ENCODE measurements around the gene FAM83E.
"Not testable (repeated sequence)": the region's sequence is repeated elsewhere in the genome, so short reads cannot be mapped to it uniquely, and the experiment has no call there.

Gene FAM83E

DNA sequence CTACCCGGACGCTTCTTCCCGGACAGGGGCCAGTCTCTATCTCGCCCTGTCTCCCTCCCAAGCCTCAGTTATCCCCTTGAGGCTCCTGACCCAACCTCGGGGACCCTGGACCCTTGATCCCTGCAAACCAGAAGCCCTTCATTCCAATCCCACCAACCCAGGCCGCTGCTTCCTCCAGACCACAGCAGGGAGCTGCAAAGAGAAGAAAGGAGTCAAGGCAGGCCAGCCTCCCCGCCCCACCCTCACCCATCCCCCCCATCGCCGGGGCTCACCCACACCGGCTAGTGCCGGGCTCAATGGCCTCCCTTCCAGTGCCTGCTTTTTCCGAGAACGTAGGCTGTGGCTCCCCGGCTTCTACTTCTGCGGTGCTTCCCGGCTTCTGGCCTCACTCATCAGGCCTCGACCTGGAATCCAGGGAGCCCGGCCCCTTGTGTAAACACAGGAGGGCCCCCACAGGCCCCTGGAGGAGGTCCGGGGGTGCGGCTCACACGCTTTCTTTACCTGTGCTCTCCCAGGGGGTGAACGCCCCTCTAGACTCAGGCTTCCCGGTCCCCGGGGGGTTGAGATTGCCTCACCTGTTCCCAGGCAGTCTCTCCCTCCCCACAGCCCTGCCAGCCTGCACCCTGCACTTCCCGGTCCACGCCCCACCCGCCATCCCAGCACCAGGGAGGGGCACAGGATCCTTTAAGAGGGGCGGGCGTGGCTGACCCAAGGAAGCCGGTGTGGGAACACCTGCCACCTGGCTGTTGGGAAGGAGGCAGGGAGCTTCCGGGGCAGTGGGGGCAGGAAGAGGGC is at the start of gene FAM83E:
FAM83E (minus strand) TSS at position 641 of the 795 bp plus-strand sequence. CDS start 1,704 bp downstream, outside the sequence.
- no peak for DNase-seq (ENCODE audit: low read depth in 2 of 2)

DNA sequence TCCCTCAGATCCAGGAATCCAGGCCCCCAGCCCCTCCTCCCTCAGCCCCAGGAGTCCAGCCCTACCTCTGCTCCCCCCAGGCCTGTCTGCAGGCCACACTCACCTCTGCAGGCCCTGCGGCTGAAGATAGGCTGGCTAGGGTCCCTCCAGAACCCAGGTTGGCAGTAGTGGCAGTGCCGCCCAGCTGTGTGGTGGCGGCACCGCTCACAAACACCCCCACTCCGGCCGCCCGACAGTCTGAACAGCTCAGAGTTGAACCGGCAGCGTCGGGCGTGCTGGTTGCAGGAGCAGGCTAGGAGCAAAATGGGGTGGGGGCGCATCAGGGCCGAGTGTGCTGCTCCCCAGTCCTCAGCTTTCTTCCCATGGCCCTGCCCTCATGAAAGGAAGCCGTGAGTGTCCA is 49.6 kb upstream of the FAM83E start:
- no peak for DNase-seq (ENCODE audit: low read depth in 2 of 2)

DNA sequence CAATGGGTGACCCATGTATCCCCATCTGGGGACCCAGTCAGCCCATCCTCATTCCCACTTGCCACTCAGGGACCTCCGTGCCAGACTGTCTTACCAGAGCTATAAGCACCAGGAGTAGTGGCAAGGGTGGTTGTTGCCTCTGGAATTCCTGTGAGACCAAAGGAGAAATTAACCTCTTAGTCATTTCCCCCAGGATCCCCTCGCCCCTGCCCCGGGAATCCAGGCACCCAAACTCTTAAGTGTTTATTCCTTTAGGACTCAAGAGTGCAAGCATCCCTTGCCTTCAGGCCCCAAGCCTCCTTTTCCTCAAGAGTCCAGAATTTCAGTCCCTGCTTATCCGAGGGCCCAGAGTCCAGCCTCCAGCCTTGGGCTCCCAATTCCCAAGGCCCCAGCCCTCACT is 48.8 kb upstream of the FAM83E start:
- DNase-seq (ENCODE audit: low read depth in 2 of 2), result no peak

DNA sequence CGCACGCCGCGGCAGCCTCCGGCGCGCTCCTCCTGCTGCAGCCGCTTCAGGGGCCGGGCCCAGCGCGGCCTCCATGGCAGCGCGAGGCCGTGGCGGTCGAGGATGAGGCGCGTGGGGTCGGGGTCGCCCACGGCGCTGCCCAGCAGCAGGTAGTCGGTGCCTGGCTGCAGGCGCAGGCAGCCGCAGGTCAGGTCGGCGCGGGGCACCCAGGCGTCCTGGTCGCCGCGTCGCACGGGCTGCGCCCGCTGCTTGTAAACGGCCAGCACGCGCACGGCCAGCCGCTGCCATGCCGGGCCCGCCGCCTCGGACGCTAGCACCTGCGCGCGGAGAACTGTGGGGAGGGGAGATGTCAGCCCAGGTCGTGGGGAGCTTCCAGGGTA is 46.8 kb upstream of the FAM83E start:
- DNase-seq (ENCODE audit: low read depth in 2 of 2), result no peak

DNA sequence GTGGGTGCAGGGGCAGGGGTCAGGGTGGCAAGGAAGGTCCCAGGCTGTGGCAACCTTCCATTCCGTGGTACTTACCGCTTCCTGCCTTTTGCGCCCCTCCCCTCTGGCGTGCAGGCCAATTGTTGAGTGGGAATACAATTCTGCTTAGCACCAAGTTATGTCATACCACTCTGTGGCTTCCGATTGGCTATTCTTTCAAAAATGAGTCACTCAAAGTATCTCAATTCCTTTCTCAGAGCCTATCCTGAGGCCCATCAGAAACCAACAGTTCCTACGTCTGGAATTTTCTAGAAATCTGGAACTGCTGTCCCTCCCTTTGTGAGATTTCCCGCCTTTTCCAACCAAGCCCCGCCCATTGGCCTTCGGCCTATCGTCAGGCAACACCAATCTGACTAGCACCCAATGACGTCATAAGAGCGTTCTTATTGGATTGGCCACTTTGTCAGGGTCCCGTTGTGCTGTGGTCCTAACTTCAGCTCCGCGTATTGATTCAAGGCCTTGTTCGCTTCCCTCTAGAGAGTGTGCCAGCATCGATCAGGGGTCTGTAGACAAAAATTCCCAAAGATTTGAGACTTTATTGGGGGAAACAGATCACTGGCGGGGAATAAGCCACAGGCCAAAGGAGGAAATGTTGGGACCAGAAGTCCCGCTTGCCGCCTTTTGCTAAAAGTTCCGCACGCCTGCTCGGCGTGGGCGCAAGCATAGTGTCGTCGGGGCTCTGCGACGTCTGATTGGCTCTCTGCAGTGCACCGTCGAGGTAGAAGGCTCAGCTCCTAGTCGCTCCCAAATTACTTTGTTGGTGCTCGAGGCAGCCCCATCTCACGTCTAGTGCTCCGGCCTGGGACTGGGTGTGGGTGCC is 46.2 kb upstream of the FAM83E start:
- peak; percentile 76 to 80 for DNase-seq (ENCODE audit: low read depth in 2 of 2)

DNA sequence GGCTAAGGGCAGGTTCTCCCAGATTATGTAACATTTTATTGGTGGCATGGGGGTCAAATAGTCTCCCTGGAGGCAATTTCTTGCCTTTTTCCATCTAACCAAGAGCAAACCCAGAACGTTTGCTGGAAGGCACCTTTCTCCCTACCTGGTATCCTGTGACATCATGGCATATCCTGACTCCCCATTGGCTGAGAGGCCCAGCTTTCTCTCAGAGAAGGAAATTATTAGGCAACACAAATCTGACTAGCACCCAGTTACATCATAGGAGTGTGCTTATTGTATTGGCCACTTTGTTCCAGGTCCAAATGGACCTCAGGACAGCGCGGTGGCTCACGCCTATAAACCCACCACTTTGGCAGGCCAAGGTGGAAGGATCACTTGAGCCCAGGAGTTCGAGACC is 44.9 kb upstream of the FAM83E start:
- DNase-seq (ENCODE audit: low read depth in 2 of 2), result no peak

DNA sequence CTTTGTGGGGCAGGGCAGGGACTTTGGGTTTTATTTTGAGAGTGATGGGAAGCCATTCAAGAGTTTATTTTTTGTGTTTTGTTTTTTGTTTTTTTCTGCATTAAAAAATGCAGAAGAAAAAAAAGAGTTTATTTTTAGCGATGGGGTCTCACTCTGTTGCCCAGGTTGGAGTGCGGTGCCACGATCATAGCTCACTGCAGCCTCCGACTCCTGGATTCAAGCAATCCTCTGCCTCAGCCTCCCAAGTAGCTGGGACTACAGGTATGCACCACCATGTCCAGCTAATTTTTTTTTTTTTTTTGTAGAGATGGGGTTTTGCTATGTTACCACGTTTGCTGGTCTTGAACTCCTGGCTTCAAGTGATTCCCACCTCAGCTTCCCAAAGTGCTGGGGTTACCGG is 43.6 kb upstream of the FAM83E start:
- no peak for DNase-seq (ENCODE audit: low read depth in 2 of 2)

DNA sequence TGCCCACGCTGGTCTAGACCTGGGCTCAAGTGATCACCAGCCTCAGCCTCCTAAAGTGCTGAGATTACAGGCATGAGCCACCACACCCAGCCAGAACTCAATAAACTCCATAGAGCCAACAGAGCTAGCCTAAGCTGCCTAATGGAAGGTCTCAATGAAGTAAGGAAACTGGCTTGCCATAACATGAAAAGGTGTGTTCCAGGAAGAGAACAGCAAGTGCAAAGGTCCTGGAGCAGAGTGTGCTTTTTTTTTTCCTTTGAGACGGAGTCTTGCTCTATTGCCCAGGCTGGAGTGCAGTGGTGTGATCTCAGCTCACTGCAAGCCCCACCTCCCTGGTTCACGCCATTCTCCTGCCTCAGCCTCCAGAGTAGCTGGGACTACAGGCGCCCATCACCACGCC is 43.0 kb upstream of the FAM83E start:
- DNase-seq (ENCODE audit: low read depth in 2 of 2), result not testable (repeated sequence)

DNA sequence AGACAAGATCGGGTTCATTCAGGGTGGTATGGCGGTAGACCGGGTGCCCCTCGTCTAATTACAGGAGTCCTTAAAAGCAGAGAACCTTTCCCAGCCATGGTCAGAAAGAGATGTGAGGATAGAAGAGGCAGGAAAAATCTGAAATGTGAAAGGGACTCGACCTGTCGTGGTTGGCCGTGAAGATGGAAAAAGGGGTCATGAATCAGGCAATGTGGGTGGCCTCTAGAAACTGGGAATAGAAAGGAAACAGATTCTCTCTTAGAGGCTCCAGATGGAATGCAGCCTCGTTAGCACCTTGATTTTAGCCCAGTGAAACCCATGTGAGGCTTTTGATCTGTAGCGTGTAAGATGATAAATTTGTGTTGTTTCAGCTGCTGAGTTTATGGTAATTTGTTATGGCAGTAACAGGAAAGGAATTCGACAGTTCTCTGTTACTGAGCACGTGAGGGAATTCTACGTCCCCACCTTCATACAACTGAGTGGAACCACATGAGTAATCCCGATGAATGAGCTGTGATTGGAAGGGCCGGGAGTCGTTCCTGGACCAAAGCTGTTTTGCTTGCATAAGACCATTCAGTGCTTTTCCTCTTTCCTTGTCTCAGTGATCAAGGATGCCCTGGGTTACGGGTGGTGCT is 42.1 kb upstream of the FAM83E start:
- DNase-seq (ENCODE audit: low read depth in 2 of 2), result no peak

DNA sequence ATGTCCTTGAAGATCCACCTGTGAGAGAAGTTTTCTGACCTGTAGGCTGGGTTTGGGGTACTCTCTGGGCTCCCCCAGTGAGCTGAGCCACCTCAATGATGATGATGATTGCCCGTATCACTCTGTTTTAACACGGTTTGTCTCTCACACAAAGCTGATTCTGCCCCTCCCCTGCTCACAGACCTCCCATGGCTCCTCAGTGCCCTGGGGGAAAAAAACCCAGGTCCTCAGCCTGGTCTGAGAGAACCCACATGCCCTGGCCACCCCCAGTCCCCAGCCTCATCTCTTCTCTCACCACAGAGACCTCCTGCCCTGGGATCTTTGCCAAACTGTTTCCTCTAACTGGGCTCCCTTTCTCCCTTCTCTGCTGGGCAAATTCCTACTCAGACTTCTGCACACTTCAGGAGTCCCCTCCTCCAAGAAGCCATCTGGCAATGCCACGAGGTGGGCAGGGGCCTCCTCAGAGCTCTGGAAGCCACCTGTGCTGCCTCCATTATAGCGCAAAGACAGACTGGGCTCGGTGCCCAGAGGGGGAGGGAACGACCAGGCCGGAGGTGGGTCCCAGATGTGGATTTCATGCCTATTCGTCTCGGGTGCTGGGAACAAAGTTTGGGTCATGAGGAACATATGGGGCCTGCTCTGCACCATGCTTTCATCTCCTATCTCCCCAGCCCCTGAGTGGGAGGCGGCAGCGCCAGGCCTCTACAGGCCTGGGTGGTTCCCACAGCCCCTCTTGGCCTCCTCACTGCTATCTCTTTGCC is 39.6 kb upstream of the FAM83E start:
- DNase-seq (ENCODE audit: low read depth in 2 of 2), result no peak

DNA sequence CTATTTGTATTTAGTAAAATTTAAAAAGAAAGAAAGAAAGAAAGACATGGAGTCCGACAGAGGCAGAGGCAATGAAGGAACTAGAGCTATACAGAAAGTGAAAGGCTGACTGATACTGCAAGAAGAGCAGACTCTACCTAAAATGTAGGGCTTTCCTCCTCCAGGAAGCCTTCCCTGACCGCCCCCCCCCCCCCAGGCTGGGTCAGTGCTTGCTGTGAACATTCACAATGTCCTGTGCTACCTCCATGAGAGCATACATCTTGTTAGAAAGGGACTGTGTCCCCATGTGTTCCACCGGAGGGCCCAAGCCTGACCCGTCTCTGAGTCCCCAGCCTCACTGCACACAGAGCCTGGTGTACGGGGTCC is 36.8 kb upstream of the FAM83E start:
- DNase-seq (ENCODE audit: low read depth in 2 of 2), result no peak

DNA sequence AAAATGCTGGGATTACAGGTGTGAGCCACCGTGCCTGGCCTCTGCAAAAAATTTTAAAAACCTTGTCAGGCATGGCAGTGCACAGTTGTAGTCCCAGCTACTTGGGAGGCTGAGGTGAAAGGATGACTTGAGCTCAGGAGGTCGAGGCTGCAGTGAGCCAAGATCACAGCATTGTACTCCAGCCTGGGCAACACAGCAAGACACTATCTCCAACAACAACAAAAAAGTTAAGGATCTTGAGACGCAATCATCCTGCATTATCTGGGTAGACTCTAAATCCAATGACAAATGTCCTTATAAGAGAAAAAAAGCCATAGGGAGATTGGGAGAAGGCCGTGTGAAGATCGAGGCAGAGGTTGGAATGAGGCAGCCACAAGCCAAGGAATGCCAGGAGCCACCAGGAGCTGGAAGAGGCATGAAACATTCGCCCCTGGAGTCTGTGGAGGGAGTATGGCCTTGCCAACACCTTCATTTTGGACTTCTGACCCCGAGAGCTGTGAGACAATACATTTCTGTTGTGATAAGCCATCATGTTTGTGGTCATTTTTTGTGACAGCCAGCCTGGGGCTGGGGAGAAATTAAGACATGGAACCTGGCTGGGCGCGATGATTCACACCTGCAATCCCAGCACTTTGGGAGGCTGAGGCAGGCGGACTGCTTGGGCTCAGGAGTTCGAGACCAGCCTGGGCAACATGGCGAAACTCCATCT is 36.3 kb upstream of the FAM83E start:
- no peak for DNase-seq (ENCODE audit: low read depth in 2 of 2)

DNA sequence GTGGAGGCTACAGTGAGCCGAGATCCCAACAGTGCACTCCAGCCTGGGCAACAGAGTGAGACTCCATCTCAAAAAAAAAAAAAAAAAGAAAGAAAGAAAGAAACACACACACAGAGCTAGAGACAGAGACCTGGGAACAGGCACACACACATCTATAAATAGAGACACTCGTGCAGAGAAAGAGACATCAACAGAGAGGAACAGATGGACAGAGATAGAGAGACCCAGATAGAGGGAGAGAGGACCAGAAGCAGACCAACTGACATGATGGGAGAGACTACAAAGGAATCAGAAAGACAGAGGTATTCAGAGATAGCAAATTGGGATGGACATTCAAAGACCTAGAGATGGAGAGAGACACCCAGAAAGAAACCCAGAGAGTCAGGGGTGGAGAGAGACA is 33.3 kb upstream of the FAM83E start:
- DNase-seq (ENCODE audit: low read depth in 2 of 2), result no peak

DNA sequence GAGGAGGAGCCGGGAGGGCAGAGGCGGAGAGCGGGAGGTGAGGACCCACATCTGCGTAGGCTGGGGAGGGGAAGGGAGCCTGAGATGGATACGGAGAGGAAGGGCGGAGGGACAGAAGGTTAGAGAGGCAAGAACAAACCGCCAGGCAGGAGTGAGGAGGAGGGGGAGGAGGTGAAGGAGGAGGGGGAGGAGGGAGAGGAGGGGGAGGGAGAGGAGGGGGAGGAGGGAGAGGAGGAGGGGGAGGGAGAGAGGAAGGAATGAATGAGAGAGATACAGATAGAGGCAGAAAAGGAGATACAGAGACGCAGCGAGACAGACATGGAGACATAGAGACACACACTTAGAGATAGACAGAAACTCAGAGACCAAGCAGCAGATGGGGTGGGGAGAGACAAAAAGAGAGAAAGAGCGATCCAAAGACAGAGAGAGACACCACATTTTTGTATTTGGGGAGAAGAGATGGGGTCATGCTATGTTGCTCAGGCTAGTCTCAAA is 31.9 kb upstream of the FAM83E start:
- DNase-seq (ENCODE audit: low read depth in 2 of 2), result no peak

DNA sequence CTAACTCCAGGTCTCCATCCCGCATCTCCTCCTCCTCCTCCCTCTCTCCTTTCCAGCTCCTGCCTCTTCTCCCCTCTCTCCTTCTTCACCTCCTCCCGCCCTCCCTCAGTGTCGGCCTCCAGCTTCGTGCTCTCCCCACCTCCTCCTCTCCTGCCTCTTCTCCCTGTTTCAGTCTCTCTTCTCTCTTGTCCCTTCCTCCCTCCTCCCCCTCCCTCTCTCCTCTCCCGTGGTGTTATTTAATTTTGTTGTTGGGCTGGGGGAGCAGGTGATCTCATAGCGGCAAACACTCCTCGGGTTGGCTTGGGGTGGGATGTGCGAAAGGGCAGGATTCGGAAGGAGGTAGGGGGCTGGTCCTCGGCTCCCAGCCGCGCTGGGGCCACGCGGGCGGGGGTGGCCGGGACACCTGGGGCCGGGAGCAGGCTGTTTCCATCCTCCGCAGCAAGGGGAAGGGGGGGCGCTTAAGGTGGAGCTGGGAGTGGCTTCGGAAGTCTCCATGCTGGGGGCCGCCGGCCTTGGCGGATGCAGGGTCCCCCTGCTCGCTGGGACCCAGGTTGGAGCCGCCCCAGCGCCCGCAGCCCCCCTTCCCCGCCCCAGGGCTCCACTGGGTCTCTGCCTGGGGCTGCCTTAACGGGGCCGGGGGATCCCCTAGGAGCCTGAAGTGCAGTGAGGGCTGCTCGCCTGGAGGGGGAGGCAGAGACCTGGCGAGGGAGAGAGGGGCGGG is 31.3 kb upstream of the FAM83E start, which contains the start of gene CA11:
CA11 (minus strand) TSS at position 187 of the 721 bp plus-strand sequence. CDS start 555 bp downstream, outside the sequence.
- DNase-seq (ENCODE audit: low read depth in 2 of 2), result peak; percentile 88

DNA sequence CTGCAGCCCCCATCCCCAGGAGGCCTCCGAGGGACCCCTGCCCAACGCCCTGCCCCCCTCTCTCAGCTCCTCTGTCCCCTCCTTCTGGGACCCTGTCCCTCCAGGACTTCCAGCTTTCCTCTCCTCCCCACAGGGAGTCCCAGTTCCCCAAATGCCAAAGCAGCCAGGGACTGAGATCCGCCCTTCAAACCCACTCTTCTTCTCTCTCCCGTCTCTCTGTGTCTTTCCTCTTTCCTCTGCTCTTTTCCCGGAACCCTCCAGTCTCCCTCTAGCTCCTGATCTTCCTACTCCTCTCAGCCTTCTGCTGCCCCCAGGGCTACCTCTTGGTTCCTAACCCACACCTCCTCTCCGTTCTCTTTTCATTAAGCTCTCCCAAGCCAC is 30.7 kb upstream of the FAM83E start:
- no peak for DNase-seq (ENCODE audit: low read depth in 2 of 2)

DNA sequence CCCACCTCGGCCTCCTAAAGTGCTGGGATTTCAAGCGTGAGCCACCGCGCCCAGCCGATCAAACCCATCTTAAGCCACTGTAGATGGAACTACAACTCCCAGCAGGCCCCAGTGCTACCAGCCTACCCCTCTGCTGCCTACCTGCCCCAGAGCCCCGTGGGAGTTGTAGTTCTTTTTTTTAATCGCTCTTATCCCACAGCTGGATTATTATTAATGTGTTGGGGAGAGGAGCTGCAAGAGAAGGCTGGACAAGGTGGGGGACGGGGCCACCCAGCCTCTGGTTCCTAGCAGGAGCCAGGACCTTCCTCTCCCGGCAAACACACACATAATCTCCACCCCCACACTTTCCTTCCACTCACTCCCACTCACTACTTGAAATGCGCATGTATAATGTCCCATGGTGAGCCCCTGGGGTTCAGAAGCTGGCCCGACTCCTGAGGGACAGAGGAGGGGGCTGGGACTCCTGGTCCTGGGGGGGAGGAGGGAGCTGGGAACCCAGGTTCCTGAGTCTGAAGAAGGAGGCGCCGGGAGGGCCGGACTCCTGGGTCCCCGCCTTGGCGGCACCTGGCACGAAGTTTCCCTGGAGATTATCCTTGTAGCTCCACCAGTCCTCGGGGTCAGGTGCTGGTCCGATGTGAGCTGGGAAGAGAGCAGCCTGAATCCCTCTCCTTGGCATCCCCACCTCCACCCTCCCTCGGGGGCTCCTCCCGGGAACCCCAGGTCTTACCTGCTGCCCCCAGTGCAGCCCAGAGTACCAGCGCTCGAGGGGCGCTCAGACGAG is 30.2 kb upstream of the FAM83E start:
- DNase-seq (ENCODE audit: low read depth in 2 of 2), result peak; percentile 63 to 65

DNA sequence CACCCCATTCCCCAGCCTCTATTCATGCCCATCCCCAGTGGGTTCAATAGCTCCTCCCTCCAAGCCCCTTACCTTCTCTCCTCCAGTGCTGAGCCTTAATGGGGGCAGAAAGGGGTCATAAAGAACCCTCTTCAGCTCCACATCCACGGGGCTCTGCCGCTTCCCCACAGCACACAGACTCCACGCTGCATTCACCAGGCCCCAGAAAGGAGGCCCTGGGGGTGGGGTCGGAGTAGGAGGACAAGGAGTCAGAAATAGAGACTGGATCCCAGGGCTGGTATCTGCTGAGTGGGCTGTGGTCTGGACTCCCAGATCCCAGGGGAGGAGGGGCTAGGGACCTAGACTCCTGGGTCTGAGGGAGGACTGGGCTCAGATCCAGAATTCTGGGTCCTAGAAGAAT is 29.5 kb upstream of the FAM83E start:
- no peak for DNase-seq (ENCODE audit: low read depth in 2 of 2)

DNA sequence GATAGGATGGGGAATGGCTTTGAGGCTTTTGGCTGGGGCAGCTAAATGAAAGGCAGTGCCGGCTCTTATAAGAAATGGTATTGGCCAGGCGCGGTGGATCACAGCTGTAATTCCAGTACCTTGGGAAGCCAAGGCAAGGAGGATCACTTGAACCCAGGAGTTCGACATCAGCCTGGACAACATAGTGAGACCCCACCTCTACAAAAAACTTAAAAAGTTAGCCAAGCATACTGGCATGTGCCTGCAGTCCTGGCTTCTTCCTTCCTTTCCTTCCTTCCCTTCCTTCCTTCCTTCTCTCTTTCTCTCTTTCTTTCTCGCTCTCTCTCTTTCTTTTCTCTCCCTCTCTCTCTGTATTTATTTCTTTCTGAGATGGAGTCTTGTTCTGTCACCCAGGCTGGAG is 28.0 kb upstream of the FAM83E start:
- DNase-seq (ENCODE audit: low read depth in 2 of 2), result no peak

DNA sequence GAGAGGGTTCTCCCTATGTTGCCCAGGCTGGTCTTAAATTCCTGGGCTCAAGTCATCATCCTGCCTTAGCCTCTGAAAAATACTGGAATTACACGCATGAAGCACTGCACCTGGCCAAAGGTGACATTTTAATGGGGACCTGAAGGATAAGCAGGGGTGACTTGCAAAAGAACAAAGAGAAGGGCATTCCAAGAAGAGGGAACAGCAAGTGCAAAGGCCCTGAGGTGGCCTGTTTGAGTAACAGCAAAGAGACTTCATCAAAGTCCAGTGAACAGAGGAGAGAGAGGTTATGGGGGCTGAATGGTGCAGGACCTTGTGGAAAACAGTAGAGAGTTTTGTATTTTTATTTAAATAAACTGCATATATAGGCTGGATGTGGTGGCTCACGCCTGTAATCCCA is 27.0 kb upstream of the FAM83E start:
- no peak for DNase-seq (ENCODE audit: low read depth in 2 of 2)
